NCI-H2029 treated with DMSO at 0.1 percent for 48 hours (cell line): ENCODE data around the gene FOXN3.

Source experiments
- DNase-seq: peaks from one replicate; lab custom pipeline; 2025; lab: John Stamatoyannopoulos, UW

FOXN3 gene

GRCh38 chr14:89382901-89383845 is 33.9 kb downstream of the FOXN3 start:
- no peak for DNase-seq

DNA sequence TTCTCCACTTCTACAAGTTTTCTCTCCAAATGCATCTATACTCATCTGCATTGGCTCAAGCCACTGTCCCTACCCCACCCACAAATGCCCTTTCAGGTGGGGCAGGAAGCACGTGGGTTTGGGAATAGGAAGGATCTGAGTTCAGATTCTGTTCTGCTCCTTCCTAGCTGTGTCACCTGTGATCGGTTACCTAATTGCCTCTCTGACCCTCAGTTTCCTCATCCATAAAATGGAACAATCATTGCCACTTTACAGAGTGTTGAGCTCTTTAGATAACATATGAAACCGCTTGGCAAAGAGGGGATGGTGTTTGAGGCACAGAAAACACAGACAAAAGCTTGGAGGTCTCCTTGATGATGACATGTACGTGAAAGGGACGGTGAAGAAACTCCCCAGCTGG is 34.5 kb downstream of the FOXN3 start:
- no peak for DNase-seq

GRCh38 chr14:89379891-89380820 is 36.9 kb downstream of the FOXN3 start:
- no peak for DNase-seq

DNA sequence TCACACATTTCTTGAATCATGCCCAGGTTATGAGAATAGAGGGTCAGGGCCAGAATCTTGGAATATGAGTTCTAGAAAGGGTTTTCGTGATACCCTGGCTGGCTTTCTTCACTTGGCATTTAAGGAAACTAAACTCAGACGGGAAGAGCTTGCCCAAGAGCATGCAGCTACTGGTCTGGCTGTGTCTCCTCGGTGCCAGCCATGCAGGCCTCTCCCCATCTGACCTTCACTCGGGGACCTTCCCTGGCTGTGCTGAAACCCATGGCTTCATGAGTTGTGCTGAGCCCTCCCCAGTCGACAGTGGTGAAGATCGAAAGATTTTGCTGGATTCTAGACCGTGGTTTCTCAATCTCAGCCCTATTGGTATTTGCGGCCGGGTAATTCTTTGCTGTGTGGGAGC is 38.0 kb downstream of the FOXN3 start:
- DNase-seq, result no peak

DNA sequence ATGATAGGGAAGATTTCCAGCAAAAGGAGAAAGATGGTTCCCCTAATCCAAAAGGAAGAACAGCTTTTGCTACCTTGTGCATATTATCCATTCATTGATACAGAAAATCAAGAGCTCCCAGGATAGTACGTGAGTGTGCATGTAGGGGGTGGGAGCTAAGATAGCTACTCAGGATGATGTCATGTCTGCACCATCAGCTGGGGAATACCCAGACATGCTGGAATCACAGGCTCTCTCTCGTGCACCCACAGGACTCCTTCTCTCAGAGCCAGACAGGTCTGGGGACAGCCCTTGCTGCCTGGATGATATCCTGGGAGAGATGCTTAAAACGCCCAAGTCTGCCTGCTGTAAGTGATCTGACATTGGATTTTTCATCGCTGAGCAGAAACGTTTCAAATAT is 38.9 kb downstream of the FOXN3 start:
- DNase-seq, result no peak

- DNase-seq, result no peak
These were observed 39.5 kb downstream of the FOXN3 start for GRCh38 chr14:89377544-89377943.

DNA sequence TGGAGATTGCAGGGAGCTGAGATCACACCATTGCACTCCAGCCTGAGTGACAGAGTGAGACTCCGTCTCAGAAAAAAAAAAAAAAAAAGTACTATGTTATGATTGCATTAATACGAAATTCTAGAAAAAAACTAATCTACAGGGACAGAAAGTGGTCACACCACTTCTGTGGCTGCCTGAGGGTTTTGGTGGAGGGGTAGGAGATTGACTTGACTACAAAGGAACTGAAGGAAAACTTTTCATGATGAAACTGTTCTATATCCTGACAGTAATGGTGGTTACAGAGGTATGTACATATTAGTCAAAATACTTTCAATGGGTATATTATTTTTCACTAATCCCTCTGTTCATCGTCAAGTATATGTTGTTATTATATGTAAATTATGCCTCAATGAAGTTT is 42.1 kb downstream of the FOXN3 start:
- DNase-seq, result no peak

GRCh38 chr14:89373185-89373584 is 43.8 kb downstream of the FOXN3 start:
- no peak for DNase-seq

DNA sequence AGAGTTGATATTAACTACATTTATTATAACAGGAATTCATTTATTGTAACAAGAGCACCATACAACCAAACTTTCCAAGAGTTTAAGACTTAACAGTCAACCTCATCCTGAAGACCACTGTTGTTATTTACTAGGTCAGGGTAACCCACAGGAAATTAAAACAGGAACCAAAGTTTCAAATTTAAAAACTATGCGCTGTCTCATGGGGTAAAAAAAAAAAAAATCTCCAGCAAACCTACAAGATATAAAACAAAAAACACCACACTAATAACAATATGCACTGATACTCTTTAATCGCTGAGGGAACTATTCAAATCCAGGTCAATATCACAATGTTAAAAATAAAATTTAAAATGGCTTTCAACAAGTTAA is 44.5 kb downstream of the FOXN3 start:
- DNase-seq, result no peak

- DNase-seq, result no peak
These were observed 45.2 kb downstream of the FOXN3 start for GRCh38 chr14:89371585-89372511.

GRCh38 chr14:89370781-89371180 is 46.3 kb downstream of the FOXN3 start:
- no peak for DNase-seq

- no peak for DNase-seq
These were observed 46.7 kb downstream of the FOXN3 start for GRCh38 chr14:89370381-89370780.

GRCh38 chr14:89369656-89370055 is 47.4 kb downstream of the FOXN3 start:
- DNase-seq, result no peak

- no peak for DNase-seq
These were observed 48.2 kb downstream of the FOXN3 start for GRCh38 chr14:89368490-89369477.

DNA sequence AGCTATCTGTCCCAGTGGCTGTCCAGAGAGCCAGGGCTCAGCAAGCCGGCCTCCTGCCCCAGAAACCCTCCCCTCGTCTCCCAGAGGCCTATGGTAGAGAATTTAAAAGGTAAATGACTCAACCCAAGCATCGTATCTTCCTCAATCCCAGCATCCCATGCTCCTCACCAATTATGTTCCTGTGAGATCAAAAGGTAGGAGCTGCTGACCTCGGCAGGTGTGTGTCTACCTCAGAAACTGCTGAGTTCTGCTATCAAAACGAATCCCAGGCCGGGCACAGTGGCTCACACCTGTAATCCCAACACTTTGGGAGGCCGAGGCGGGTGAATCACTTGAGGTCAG is 49.3 kb downstream of the FOXN3 start:
- DNase-seq, result no peak

DNA sequence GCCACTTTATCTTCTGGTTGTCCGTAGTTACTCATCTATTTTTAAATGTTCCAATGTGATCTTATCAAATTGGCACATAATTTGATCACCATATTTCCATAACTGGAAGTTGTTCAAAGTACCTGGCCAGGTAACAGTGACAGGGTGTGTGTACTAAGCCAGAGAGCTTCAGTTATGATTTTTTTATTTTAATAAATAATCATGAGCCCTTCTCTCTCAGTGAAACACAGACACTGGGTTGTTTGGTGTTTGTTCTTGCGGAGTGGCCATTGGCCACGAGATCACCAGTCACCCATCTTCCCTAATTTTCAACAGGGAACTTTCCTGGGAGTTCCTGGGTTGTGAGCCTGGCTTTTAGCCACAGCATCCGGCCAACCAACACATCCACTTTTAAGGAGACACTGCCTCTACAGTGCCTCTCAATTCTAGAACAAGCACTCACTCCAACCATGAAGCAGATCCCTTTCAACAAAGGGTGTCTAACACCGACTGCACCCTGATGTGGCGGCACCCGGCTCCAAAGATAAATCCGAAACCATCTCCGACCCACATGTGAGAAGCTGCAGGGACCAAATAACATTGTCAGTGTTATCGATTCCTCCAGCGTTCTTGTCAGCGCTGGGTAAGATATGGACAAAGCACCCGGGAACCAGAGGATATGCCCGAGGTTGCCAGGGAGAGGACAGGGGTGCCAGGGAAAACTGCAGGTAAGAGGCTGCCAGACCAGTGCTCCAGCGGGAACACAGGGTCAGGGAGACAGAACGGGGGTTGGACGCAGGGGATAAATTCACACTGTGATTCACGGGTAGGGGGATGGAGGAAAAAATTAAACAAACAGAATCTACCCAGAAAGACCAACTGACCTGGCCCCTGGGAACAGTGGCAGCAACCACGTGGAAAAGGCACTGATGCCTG is 49.9 kb downstream of the FOXN3 start:
- DNase-seq, result no peak

DNA sequence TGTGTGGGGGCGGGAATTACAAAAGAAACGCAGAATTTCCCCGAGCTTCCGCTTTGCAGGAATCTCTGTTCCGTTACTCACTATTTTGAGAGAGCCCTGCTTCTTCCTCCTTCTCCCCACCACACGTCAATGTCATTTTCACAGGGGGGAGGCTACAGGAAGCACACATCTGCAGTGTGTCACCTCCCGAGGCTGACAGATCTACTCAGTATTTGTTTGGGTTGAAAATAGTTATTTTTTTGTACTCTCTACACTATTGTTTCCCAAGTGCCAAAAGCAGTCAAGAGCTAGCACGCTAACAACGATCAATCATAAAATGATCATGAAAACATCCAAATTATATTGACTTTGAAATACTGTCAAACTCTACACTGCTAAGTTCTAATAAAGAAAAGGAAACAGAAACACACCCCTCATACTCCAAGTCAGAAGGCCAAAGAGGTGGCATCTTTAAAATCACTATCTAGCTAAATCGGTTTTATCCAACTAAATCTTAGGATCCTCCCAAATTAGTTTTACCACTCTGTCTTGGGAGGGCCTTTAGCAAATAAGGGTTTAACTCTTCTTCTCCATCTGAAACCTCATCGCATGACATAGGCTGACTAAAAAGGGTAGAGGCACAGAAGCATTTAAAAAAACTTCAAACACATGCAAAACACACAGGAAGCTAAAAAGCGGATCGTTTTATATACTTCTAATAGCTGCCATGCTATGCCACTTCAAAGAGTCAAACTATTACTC is 51.8 kb downstream of the FOXN3 start:
- no peak for DNase-seq

- DNase-seq, result no peak
These were observed 52.7 kb downstream of the FOXN3 start for GRCh38 chr14:89364316-89364715.

DNA sequence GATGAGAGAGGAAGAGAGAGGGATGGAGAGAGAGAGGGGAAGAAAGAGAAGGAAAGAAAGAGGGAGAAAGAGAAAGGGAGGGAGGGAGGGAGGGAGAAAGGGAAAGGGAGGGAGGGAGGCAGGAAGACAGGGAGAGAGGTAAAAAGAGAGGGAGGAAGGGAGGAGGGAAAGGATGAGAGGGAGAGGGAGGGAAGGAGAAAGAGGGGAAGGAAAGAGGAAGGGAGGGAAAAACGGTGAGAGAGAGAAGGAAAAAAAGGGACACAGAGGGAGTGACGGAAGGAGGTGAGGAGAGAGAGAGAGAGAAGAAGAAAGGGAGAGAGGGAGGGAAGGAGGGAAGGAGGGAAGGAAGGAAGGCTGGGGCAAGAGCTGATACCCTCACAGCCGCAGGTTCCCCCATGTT is 56.8 kb downstream of the FOXN3 start:
- DNase-seq, result no peak
